T-helper 17 cell (primary cell): ENCODE results near the gene IL1RL1. TPM values are rescaled to one million over a fixed set of nuclear protein-coding genes. Genes with fewer than 3 reads are reported as not detected.
"Not testable (repeated sequence)": the region's sequence is repeated elsewhere in the genome, so short reads cannot be mapped to it uniquely, and the experiment has no call there.

Experiments
- ATAC-seq: fragments of 150-1000 bp; cut with Tn5 transposase; 2 replicates; pipeline ENCODE4 v1.10.0; 2021; ENCODE audit warnings: mild to moderate bottlenecking, moderate library complexity
- DNase-seq, 3 donors: peaks; one replicate each; pipeline versions ENCODE4 v3.0.0 to v3.0.0-alpha.2; 2020 to 2021
- H3K9me3 ChIP-seq: one replicate; pipeline ENCODE4 v1.7.0; 2013; ENCODE audit warnings: low read length, mild to moderate bottlenecking; ENCODE audit not compliant: control insufficient read depth, poor library complexity, severe bottlenecking
- H3K27ac Mint-ChIP-seq: one replicate; pipeline ENCODE4 v1.8.0; 2022; ENCODE audit warnings: mild to moderate bottlenecking, moderate library complexity, mixed read lengths
- H3K27me3 Mint-ChIP-seq: one replicate; pipeline ENCODE4 v1.8.0; 2022; ENCODE audit warnings: mixed read lengths
- H3K36me3 Mint-ChIP-seq: one replicate; pipeline ENCODE4 v1.8.0; 2022; ENCODE audit warnings: low read depth, mixed read lengths
- H3K4me1 Mint-ChIP-seq: one replicate; pipeline ENCODE4 v1.8.0; 2022; ENCODE audit warnings: mild to moderate bottlenecking, mixed read lengths
- H3K4me3 Mint-ChIP-seq: one replicate; pipeline ENCODE4 v1.8.0; 2022; ENCODE audit warnings: mild to moderate bottlenecking, moderate library complexity, mixed read lengths
- total RNA-seq, 4 donors: library from RNA in 2 of 4; stranded (reverse) in 2 of 4; gene quantifications; one replicate each; pipeline ENCODE4 v1.2.3 and lab custom pipeline; 2022 to 2026

IL1RL1 gene
- total RNA-seq, 2 donors from 2014 or later = 0.60 to 0.99 TPM

GRCh38 chr2:102324914-102325313 is 13.6 kb downstream of the IL1RL1 start:
- not testable (repeated sequence) for H3K9me3 ChIP-seq, DNase-seq, ATAC-seq, H3K4me3 Mint-ChIP-seq, H3K27ac Mint-ChIP-seq, H3K36me3 Mint-ChIP-seq, H3K4me1 Mint-ChIP-seq
- H3K27me3 Mint-ChIP-seq = peaks cover 12% of the 10 kb centered on the region

GRCh38 chr2:102331311-102331980 is 20.1 kb downstream of the IL1RL1 start:
- H3K9me3 ChIP-seq = no peaks in the 10 kb centered on the region
- no peak overlapping the region for H3K27ac Mint-ChIP-seq
- H3K4me1 Mint-ChIP-seq = no peaks in the 10 kb centered on the region
- peaks cover 8% of the 10 kb centered on the region for H3K27me3 Mint-ChIP-seq
- no peaks in the 10 kb centered on the region for H3K36me3 Mint-ChIP-seq
- no peak overlapping the region for H3K4me3 Mint-ChIP-seq
- ATAC-seq (no peak), DNase-seq (no peak)

- ATAC-seq = no peak
- no peaks in the 10 kb centered on the region for H3K9me3 ChIP-seq
- H3K27me3 Mint-ChIP-seq = peaks cover 5% of the 10 kb centered on the region
These were observed 23.1 kb downstream of the IL1RL1 start for GRCh38 chr2:102334486-102334885.

GRCh38 chr2:102335871-102336366 is 24.6 kb downstream of the IL1RL1 start:
- no peak overlapping the region for H3K27ac Mint-ChIP-seq
- no peaks in the 10 kb centered on the region for H3K9me3 ChIP-seq
- no peak for ATAC-seq
- no peaks in the 10 kb centered on the region for H3K36me3 Mint-ChIP-seq
- no peak overlapping the region for H3K4me3 Mint-ChIP-seq
- DNase-seq = no peak
- H3K27me3 Mint-ChIP-seq = peaks cover 5% of the 10 kb centered on the region
- no peaks in the 10 kb centered on the region for H3K4me1 Mint-ChIP-seq

More at GRCh38 chr2:102334486-102334885, 23.1 kb downstream of the IL1RL1 start:
- DNase-seq = no peak
- Mint-ChIP-seq H3K4me1 (no peaks in the 10 kb centered on the region), H3K36me3 (no peaks in the 10 kb centered on the region), H3K27ac (no peak overlapping the region), H3K4me3 (no peak overlapping the region)

- H3K27me3 Mint-ChIP-seq = peaks cover 5% of the 10 kb centered on the region
- no peak for ATAC-seq
- H3K4me3 Mint-ChIP-seq = no peak overlapping the region
- H3K4me1 Mint-ChIP-seq = no peaks in the 10 kb centered on the region
- H3K9me3 ChIP-seq = no peaks in the 10 kb centered on the region
- no peaks in the 10 kb centered on the region for H3K36me3 Mint-ChIP-seq
- no peak for DNase-seq
- no peak overlapping the region for H3K27ac Mint-ChIP-seq
These were observed 25.2 kb downstream of the IL1RL1 start for GRCh38 chr2:102336502-102336945.

- H3K9me3 ChIP-seq = no peaks in the 10 kb centered on the region
- no peak for ATAC-seq
These were observed 25.6 kb downstream of the IL1RL1 start for GRCh38 chr2:102337012-102337411.

GRCh38 chr2:102337481-102338386 is 26.4 kb downstream of the IL1RL1 start:
- DNase-seq = no peak
- no peaks in the 10 kb centered on the region for H3K9me3 ChIP-seq
- Mint-ChIP-seq H3K27me3 (peaks cover 5% of the 10 kb centered on the region), H3K27ac (no peak overlapping the region), H3K4me3 (no peak overlapping the region), H3K36me3 (no peaks in the 10 kb centered on the region), H3K4me1 (no peaks in the 10 kb centered on the region)
- ATAC-seq = no peak

More at GRCh38 chr2:102337012-102337411, 25.6 kb downstream of the IL1RL1 start:
- H3K27ac Mint-ChIP-seq = no peak overlapping the region
- no peaks in the 10 kb centered on the region for H3K36me3 Mint-ChIP-seq
- H3K4me1 Mint-ChIP-seq = no peaks in the 10 kb centered on the region
- H3K4me3 Mint-ChIP-seq = no peak overlapping the region
- peaks cover 5% of the 10 kb centered on the region for H3K27me3 Mint-ChIP-seq
- no peak for DNase-seq

GRCh38 chr2:102340778-102341177 is 29.4 kb downstream of the IL1RL1 start:
- no peak overlapping the region for H3K27ac Mint-ChIP-seq
- DNase-seq (no peak), ATAC-seq (no peak)
- H3K4me3 Mint-ChIP-seq = no peak overlapping the region
- H3K4me1 Mint-ChIP-seq = no peaks in the 10 kb centered on the region
- H3K9me3 ChIP-seq = no peaks in the 10 kb centered on the region
- no peaks in the 10 kb centered on the region for H3K27me3 Mint-ChIP-seq
- no peaks in the 10 kb centered on the region for H3K36me3 Mint-ChIP-seq

- Mint-ChIP-seq H3K4me3 (no peak overlapping the region), H3K27me3 (no peaks in the 10 kb centered on the region), H3K4me1 (no peaks in the 10 kb centered on the region), H3K36me3 (no peaks in the 10 kb centered on the region), H3K27ac (no peak overlapping the region)
- ATAC-seq = no peak
- DNase-seq = no peak
- no peaks in the 10 kb centered on the region for H3K9me3 ChIP-seq
These were observed 31.5 kb downstream of the IL1RL1 start for GRCh38 chr2:102342888-102343287.

GRCh38 chr2:102344397-102344796 is 33.0 kb downstream of the IL1RL1 start:
- Mint-ChIP-seq H3K27ac (no peak overlapping the region), H3K36me3 (no peaks in the 10 kb centered on the region), H3K4me3 (no peak overlapping the region), H3K27me3 (no peaks in the 10 kb centered on the region), H3K4me1 (no peaks in the 10 kb centered on the region)
- H3K9me3 ChIP-seq = no peaks in the 10 kb centered on the region
- DNase-seq (no peak), ATAC-seq (no peak)

GRCh38 chr2:102345329-102345920 is 34.1 kb downstream of the IL1RL1 start:
- no peaks in the 10 kb centered on the region for H3K9me3 ChIP-seq
- H3K4me1 Mint-ChIP-seq = no peaks in the 10 kb centered on the region
- H3K4me3 Mint-ChIP-seq = no peak overlapping the region
- H3K36me3 Mint-ChIP-seq = no peaks in the 10 kb centered on the region
- ATAC-seq (no peak), DNase-seq (no peak)
- no peaks in the 10 kb centered on the region for H3K27me3 Mint-ChIP-seq
- H3K27ac Mint-ChIP-seq = no peak overlapping the region

- Mint-ChIP-seq H3K36me3 (no peaks in the 10 kb centered on the region), H3K4me3 (no peak overlapping the region), H3K4me1 (no peaks in the 10 kb centered on the region), H3K27me3 (no peaks in the 10 kb centered on the region), H3K27ac (no peak overlapping the region)
- no peaks in the 10 kb centered on the region for H3K9me3 ChIP-seq
- DNase-seq (no peak), ATAC-seq (no peak)
These were observed 35.2 kb downstream of the IL1RL1 start for GRCh38 chr2:102346381-102347130.
